Prostate gland (tissue), 2 donors: Measurements from ENCODE around the gene CACNA1B.

Source experiments
- CTCF ChIP-seq, 4 experiments: fragments of 200-600 bp in 2 of 4; fragments of 450-650 bp in 2 of 4; sonication (generic) in 2 of 4; IDR thresholded peaks; 1 replicate in 3 of 4; 2 replicates in 1 of 4; pipeline ENCODE4 v1.5.1; 2016 to 2019; ENCODE audit warnings: antibody characterized with exemption in 4 of 4, mild to moderate bottlenecking in 2 of 4, moderate library complexity in 2 of 4
- POLR2A ChIP-seq: fragments of 450-650 bp; IDR thresholded peaks from one replicate; pipeline ENCODE4 v1.6.1; 2016; ENCODE audit warnings: antibody characterized with exemption, mild to moderate bottlenecking

- TF ChIP-seq CTCF (IDR thresholded peaks at IDR 0.05): no peak
- no peak for TF ChIP-seq POLR2A
These were observed 180.1 kb downstream of the CACNA1B start for GRCh38 chr9:138057726-138058125.
